IMR-90 (cell line): ENCODE results near the gene AMN. TPM values are rescaled to one million over a fixed set of nuclear protein-coding genes. Genes with fewer than 3 reads are reported as not detected.

Experiments
- ATAC-seq: fragments of 200-7000 bp; cut with Tn5 transposase; 2 replicates; pipeline ENCODE4 v1.9.1; 2020; ENCODE audit warnings: low read depth, mild to moderate bottlenecking, moderate library complexity
- BruUV-seq: library from RNA; stranded (reverse); fragments of 400-500 nt; replicated peaks from 2 replicates; lab custom pipeline; 2021; lab: Mats Ljungman, UMichigan
- CTCF ChIA-PET: fragments of 300-600 bp; formaldehyde crosslinking; extraction: SDS; loops from one replicate; lab custom pipeline; 2021; ENCODE audit warnings: antibody characterized with exemption; lab: Yijun Ruan, JAX
- POLR2A ChIA-PET: fragments of 300-600 bp; sonication (Branson Sonifier 250); formaldehyde crosslinking; loops from one replicate; lab custom pipeline; 2022; ENCODE audit warnings: antibody characterized with exemption; ENCODE audit not compliant: unreplicated experiment; lab: Charles Lee
- DNase-seq: peaks from one replicate; pipeline ENCODE4 v3.0.0; 2013
- H2AFZ ChIP-seq: replicated peaks from 2 replicates; pipeline ENCODE3; 2013; ENCODE audit warnings: low read length, mild to moderate bottlenecking; ENCODE audit not compliant: poor library complexity
- H2AK5ac ChIP-seq: 2 replicates; pipeline ENCODE4 v1.6.1; 2013; ENCODE audit warnings: low read depth, low read length, inconsistent platforms
- H2AK9ac ChIP-seq: replicated peaks from 2 replicates; pipeline ENCODE3; 2013; ENCODE audit warnings: mild to moderate bottlenecking, low read depth, low read length, moderate library complexity; ENCODE audit not compliant: poor library complexity
- H2BK120ac ChIP-seq: 2 replicates; pipeline ENCODE4 v1.6.1; 2013; ENCODE audit warnings: low read depth, low read length, inconsistent platforms
- H2BK15ac ChIP-seq: 3 replicates; pipeline ENCODE4 v1.6.1; 2013; ENCODE audit warnings: low read depth, low read length, inconsistent platforms
- H2BK20ac ChIP-seq: 2 replicates; pipeline ENCODE4 v1.6.1; 2013; ENCODE audit warnings: low read depth, mild to moderate bottlenecking, inconsistent platforms, low read length, moderate library complexity
- H2BK5ac ChIP-seq: 2 replicates; pipeline ENCODE4 v1.6.1; 2013; ENCODE audit warnings: mild to moderate bottlenecking, low read depth, low read length, inconsistent platforms; ENCODE audit not compliant: poor library complexity, severe bottlenecking
- H3K14ac ChIP-seq: replicated peaks from 2 replicates; pipeline ENCODE4 v1.6.1; 2013; ENCODE audit warnings: low read depth, low read length, inconsistent platforms
- H3K18ac ChIP-seq: 2 replicates; pipeline ENCODE4 v1.6.1; 2013; ENCODE audit warnings: low read depth, low read length, control low read depth
- H3K23ac ChIP-seq: 2 replicates; pipeline ENCODE4 v1.6.1; 2013; ENCODE audit warnings: low read depth, low read length, inconsistent platforms
- H3K27ac ChIP-seq: 2 replicates; pipeline ENCODE4 v1.5.1; 2013; ENCODE audit warnings: mild to moderate bottlenecking, control low read depth, low read length; ENCODE audit not compliant: insufficient read depth
- H3K27me3 ChIP-seq: 2 replicates; pipeline ENCODE4 v1.6.1; 2013; ENCODE audit warnings: low read length; ENCODE audit not compliant: control insufficient read depth, insufficient read depth
- H3K36me3 ChIP-seq: 2 replicates; pipeline ENCODE4 v1.6.1; 2013; ENCODE audit warnings: low read length, mixed read lengths; ENCODE audit not compliant: control insufficient read depth, insufficient read depth
- H3K4ac ChIP-seq: 2 replicates; pipeline ENCODE4 v1.6.1; 2013; ENCODE audit warnings: low read depth, low read length, inconsistent platforms
- H3K4me1 ChIP-seq: 2 replicates; pipeline ENCODE4 v1.6.1; 2013; ENCODE audit warnings: low read length, mixed read lengths; ENCODE audit not compliant: control insufficient read depth, insufficient read depth
- H3K4me2 ChIP-seq: 2 replicates; pipeline ENCODE4 v1.6.1; 2013; ENCODE audit warnings: low read depth, mild to moderate bottlenecking, control low read depth, low read length, moderate library complexity
- H3K4me3 ChIP-seq: 2 replicates; pipeline ENCODE4 v1.5.1; 2013; ENCODE audit warnings: low read depth, mild to moderate bottlenecking, control low read depth, low read length, moderate library complexity; ENCODE audit not compliant: insufficient read depth
- H3K56ac ChIP-seq: 2 replicates; pipeline ENCODE4 v1.6.1; 2013; ENCODE audit warnings: low read length, inconsistent platforms; ENCODE audit not compliant: insufficient read depth; ENCODE audit errors: extremely low read depth
- H3K79me1 ChIP-seq, 2 experiments: 2 replicates each; pipeline ENCODE4 v1.6.1; 2013; ENCODE audit warnings: low read length in 2 of 2, inconsistent platforms in 1 of 2, low read depth in 1 of 2
- H3K9ac ChIP-seq: 2 replicates; pipeline ENCODE4 v1.6.1; 2013; ENCODE audit warnings: low read depth, low read length, control low read depth
- H3K9me1 ChIP-seq: 2 replicates; pipeline ENCODE4 v1.6.1; 2013; ENCODE audit warnings: low read length, inconsistent platforms; ENCODE audit not compliant: insufficient read depth
- H3K9me3 ChIP-seq: 2 replicates; pipeline ENCODE4 v1.6.1; 2013; ENCODE audit warnings: low read length; ENCODE audit not compliant: control insufficient read depth, insufficient read depth
- H4K20me1 ChIP-seq: 2 replicates; pipeline ENCODE4 v1.6.1; 2013; ENCODE audit warnings: low read length, inconsistent platforms; ENCODE audit not compliant: insufficient read depth
- H4K5ac ChIP-seq: 2 replicates; pipeline ENCODE4 v1.6.1; 2013; ENCODE audit warnings: mild to moderate bottlenecking, low read depth, low read length, control low read depth
- H4K8ac ChIP-seq, 2 experiments: 2 replicates each; pipeline ENCODE4 v1.6.1; 2013; ENCODE audit warnings: low read depth in 2 of 2, low read length in 2 of 2, control low read depth in 1 of 2, inconsistent platforms in 1 of 2
- H4K91ac ChIP-seq: 2 replicates; pipeline ENCODE4 v1.6.1; 2013; ENCODE audit warnings: low read depth, low read length, inconsistent platforms; ENCODE audit not compliant: insufficient read depth
- BHLHE40 ChIP-seq: fragments of 150-350 bp; IDR thresholded peaks from 2 replicates; pipeline ENCODE4 v1.6.1; 2016; ENCODE audit warnings: mild to moderate bottlenecking, low read depth, low read length
- CEBPB ChIP-seq: IDR thresholded peaks from 2 replicates; pipeline ENCODE4 v1.6.1; 2012; ENCODE audit warnings: low read depth, low read length, improper control_type of control experiment
- CHD1 ChIP-seq: IDR thresholded peaks from 2 replicates; pipeline ENCODE4 v1.6.1; 2012; ENCODE audit warnings: low read depth, low read length, improper control_type of control experiment
- CTCF ChIP-seq: conservative IDR thresholded peaks from 2 replicates; pipeline ENCODE4 v1.5.1; 2012; ENCODE audit warnings: mild to moderate bottlenecking, low read depth, low read length, improper control_type of control experiment
- ELK1 ChIP-seq: fragments of 150-350 bp; IDR thresholded peaks from 2 replicates; pipeline ENCODE4 v1.6.1; 2016; ENCODE audit warnings: low read depth, mild to moderate bottlenecking, low read length, moderate library complexity, borderline replicate concordance
- FOS ChIP-seq: fragments of 150-350 bp; IDR thresholded peaks from 2 replicates; pipeline ENCODE4 v1.6.1; 2016; ENCODE audit warnings: low read depth, low read length
- MAFK ChIP-seq: IDR thresholded peaks from 2 replicates; pipeline ENCODE4 v1.6.1; 2012; ENCODE audit warnings: low read depth, low read length, improper control_type of control experiment
- MAZ ChIP-seq: IDR thresholded peaks from 2 replicates; pipeline ENCODE4 v1.6.1; 2012; ENCODE audit warnings: low read depth, mild to moderate bottlenecking, low read length, improper control_type of control experiment, moderate library complexity, borderline replicate concordance
- MXI1 ChIP-seq: IDR thresholded peaks from 2 replicates; pipeline ENCODE4 v1.6.1; 2012; ENCODE audit warnings: low read depth, mild to moderate bottlenecking, low read length, moderate library complexity, borderline replicate concordance
- NFE2L2 ChIP-seq: fragments of 150-350 bp; IDR thresholded peaks from 2 replicates; pipeline ENCODE4 v1.6.1; 2016; ENCODE audit warnings: low read depth, mild to moderate bottlenecking, low read length
- POLR2A ChIP-seq: IDR thresholded peaks from 2 replicates; pipeline ENCODE4 v1.6.1; 2012; ENCODE audit warnings: mild to moderate bottlenecking, low read depth, low read length
- RCOR1 ChIP-seq: IDR thresholded peaks from 2 replicates; pipeline ENCODE4 v1.6.1; 2012; ENCODE audit warnings: mild to moderate bottlenecking, low read length, improper control_type of control experiment; ENCODE audit not compliant: insufficient replicate concordance
- RFX5 ChIP-seq: IDR thresholded peaks from 2 replicates; pipeline ENCODE4 v1.8.0; 2012; ENCODE audit warnings: low read depth, mild to moderate bottlenecking, low read length, moderate library complexity
- SMC3 ChIP-seq: fragments of 150-350 bp; IDR thresholded peaks from 2 replicates; pipeline ENCODE4 v1.6.1; 2016; ENCODE audit warnings: low read depth, mild to moderate bottlenecking, antibody characterized with exemption, low read length, moderate library complexity
- USF2 ChIP-seq: fragments of 150-350 bp; IDR thresholded peaks from 2 replicates; pipeline ENCODE4 v1.6.1; 2017; ENCODE audit warnings: mild to moderate bottlenecking, antibody characterized with exemption, low read length, low read depth
- WGBS, 2 experiments: methylation state at CpG; one replicate each; pipeline versions ENCODE4 v1.1.5 to v1.1.7; 2013; ENCODE audit warnings: missing lambda C conversion rate in 2 of 2; ENCODE audit not compliant: insufficient read length in 1 of 2; ENCODE audit errors: extremely low coverage in 2 of 2; 5-methylcytosine and 5-hydroxymethylcytosine counted together
- dilution Hi-C: fragments of 300-500 bp; cut with HindIII; formaldehyde crosslinking; loops from one replicate; pipeline ENCODE4 v1.14.3; 2018; ENCODE audit warnings: low sequenced_read_pairs; ENCODE audit not compliant: unreplicated experiment
- in situ Hi-C: fragments of 300-500 bp; cut with MboI; formaldehyde crosslinking; loops from 3 replicates; pipeline ENCODE4 v1.14.3; 2019; ENCODE audit warnings: low sequenced_read_pairs, inconsistent platforms, mixed read lengths
- intact Hi-C: fragments of 100-400 bp; cut with micrococcal nuclease; formaldehyde crosslinking; loops from 2 replicates; pipeline ENCODE4 v1.10.0; 2022
- polyA plus RNA-seq, 3 experiments: library from polyadenylated mRNA; depleted of rRNA; stranded (reverse); fragments of >200 nt; gene quantifications; 2 replicates each; pipeline ENCODE4 v1.2.3, GENCODE V29; 2012; ENCODE audit warnings: low replicate concordance in 1 of 3
- total RNA-seq: library from RNA; depleted of rRNA; stranded (reverse); fragments of >200 nt; gene quantifications from 2 replicates; pipeline ENCODE4 v1.2.3, GENCODE V29; 2012

Gene AMN
- total and polyA plus RNA-seq, 2 of the 4 experiments (the other 2 are of a cell fraction) = under 0.01 to 0.24 TPM

GRCh38 chr14:102932484-102933248 is 10.2 kb downstream of the AMN start:
- Histone ChIP-seq H4K91ac (no peak overlapping the region), H3K36me3 (peaks cover 38% of the 10 kb centered on the region), H3K4me3 (no peak overlapping the region), H4K20me1 (peaks cover 22% of the 10 kb centered on the region), H3K4me1 (peaks cover 13% of the 10 kb centered on the region), H3K18ac (no peak overlapping the region), H2BK20ac (no peak overlapping the region), H3K27ac (no peak overlapping the region), H3K9me1 (0 out of 2 replicates have a peak, but pooled peaks cover 7% of the 10 kb centered on the region), H2BK120ac (no peak overlapping the region), H3K23ac (no peak overlapping the region), H4K8ac (no peak overlapping the region), H3K4me2 (no peak overlapping the region), H2AK5ac (no peak overlapping the region), H3K9me3 (0 out of 2 replicates have a peak, but pooled peaks cover 5% of the 10 kb centered on the region), H2AFZ (no peak overlapping the region), H2BK5ac (no peak overlapping the region), H3K9ac (no peak overlapping the region), H4K5ac (no peak overlapping the region), H3K27me3 (peaks cover 30% of the 10 kb centered on the region), H3K56ac (no peak overlapping the region), H3K14ac (no peak overlapping the region), H3K4ac (no peak overlapping the region), H3K79me1 (peaks cover 0 to 25% of the 10 kb centered on the region in 2 experiments; a peak in 2 of 4 replicates), H2AK9ac (no peak overlapping the region), H2BK15ac (no peak overlapping the region)
- no TSS peak for BruUV-seq
- ChIA-PET POLR2A (no interaction called here), CTCF (no interaction called here)
- dilution Hi-C loops (no loop called here), in situ Hi-C loops (no loop called here), intact Hi-C loops (no loop called here)
- ATAC-seq (no peak), DNase-seq (no peak)
- WGBS, 2 experiments = 86% methylated on average over 12 of the region's 26 CpGs; no CpG with 5 or more reads in 1 of the 2 experiments
- TF ChIP-seq RCOR1 (no peak), CTCF (no peak), SMC3 (no peak), POLR2A (no peak), CHD1 (no peak), MAFK (no peak), ELK1 (no peak), MXI1 (no peak), FOS (no peak), RFX5 (no peak), NFE2L2 (no peak), USF2 (no peak), MAZ (no peak), CEBPB (no peak), BHLHE40 (no peak)
